Placental epithelial cell (primary cell): ENCODE results near the gene OR6C1. TPM values are rescaled to one million over a fixed set of nuclear protein-coding genes. Genes with fewer than 3 reads are reported as not detected.

Source experiments
- total RNA-seq: library from RNA; depleted of rRNA; stranded (reverse); fragments of >200 nt; gene quantifications from 2 replicates; pipeline ENCODE4 v1.2.3, GENCODE V29; 2012

The OR6C1 gene
- total RNA-seq = not detected in 2 replicates

DNA sequence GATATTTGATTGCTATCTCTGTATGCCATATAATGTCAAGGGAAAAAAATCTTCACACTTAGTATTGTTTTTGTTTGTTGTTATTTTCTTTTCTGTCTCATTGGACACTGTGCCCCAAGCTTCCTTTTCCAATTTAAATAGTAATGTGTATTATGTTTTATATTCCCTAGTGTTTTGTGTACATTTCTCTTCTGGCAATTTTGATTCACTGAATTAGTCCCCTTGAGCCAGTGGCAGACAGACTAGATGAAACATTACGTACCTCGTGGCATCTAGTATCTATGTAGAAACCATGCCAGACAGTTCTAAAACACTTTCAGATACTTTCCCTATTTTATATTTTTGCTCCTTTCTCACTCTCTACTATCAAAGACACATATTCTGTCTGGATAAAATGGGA, at the start of gene OR6C1:
Gene OR6C1 (plus strand): TSS at position 301 of the 400 bp plus-strand sequence. CDS start 6,257 bp downstream, outside the sequence.

DNA sequence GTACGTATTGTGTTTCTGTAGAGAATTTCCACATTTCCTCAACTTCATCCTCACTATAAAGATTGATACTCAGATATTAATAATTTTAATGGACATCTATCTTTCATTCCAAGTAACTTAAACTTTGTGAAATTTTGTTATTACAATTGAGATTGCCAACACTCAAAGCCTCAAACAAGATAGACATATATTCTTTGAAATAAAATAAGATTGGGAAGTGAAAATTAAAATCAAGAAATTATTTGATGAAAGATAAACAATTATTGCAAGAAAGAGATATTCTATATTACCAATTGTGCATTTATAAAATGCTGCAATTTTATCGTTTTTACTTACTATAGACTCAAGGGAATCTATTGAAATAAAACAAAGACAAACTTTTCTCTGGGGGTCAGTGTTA, 17.7 kb upstream of the OR6C1 start, which contains the start of gene OR6C6:
Gene OR6C6 (minus strand): TSS at position 101 of the 400 bp plus-strand sequence. CDS start 1,337 bp downstream, outside the sequence.

DNA sequence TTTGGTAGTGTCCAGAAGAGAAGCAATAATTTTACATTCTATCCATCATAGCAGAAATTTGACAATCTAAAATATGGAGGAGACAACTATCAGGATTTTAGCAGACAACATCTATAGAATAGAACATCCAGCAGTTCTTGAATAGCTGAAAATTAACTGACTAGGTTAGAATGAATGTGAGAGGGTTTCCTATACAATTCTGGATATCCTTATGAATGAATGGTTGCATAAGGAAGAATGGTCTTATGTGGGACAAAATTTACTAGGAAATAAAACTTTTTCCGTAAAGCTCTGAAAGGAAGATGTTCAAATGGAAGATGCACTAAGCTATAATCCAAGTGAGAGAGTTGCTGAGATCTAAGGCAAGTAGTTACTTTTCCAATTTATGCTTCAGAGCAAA, 16.3 kb downstream of the OR6C1 start, which contains the start of gene OR6C3:
Gene OR6C3 (plus strand): TSS at position 301 of the 400 bp plus-strand sequence. CDS start 955 bp downstream, outside the sequence.

DNA sequence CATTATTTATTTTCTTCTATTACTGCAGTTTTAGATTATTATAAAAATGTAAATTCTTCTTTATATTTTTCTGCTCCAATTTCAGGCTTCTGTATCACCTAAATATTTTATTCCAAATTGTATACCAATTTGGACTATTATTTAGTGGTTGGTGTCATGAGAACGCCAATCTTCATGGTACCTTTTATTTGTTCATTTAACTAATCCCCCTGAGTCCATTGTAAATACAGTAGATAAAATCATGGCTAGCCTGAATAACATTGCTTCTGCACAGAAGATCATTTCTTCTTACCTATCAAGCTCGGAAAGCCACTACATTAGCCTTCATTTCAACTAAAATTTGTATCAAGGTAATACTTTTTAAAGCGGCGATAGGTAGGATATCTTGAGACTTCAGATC, 48.5 kb downstream of the OR6C1 start, which contains the start of gene OR6C75:
Gene OR6C75 (plus strand): TSS at position 301 of the 400 bp plus-strand sequence. CDS start 2,136 bp downstream, outside the sequence.

Other genes with a start within 250 kb of the OR6C1 start
- gene OR9K2, start 187.9 kb upstream of the OR6C1 start, total RNA-seq = not detected in 2 replicates
- not detected in 2 replicates for gene OR10A7, start 93.3 kb upstream of the OR6C1 start, total RNA-seq
- gene OR6C74, start 69.7 kb upstream of the OR6C1 start, total RNA-seq = not detected in 2 replicates
- gene OR6C6, start 17.8 kb upstream of the OR6C1 start, total RNA-seq = not detected in 2 replicates
- gene OR6C3, start 16.4 kb downstream of the OR6C1 start, total RNA-seq = not detected in 2 replicates
- not detected in 2 replicates for gene OR6C75, start 48.6 kb downstream of the OR6C1 start, total RNA-seq
- not detected in 2 replicates for gene OR6C65, start 86.2 kb downstream of the OR6C1 start, total RNA-seq
- not detected in 2 replicates for gene OR6C76, start 111.9 kb downstream of the OR6C1 start, total RNA-seq
- gene OR6C2, start 129.7 kb downstream of the OR6C1 start, total RNA-seq = not detected in 2 replicates
- gene OR6C70, start 155.8 kb downstream of the OR6C1 start, total RNA-seq = not detected in 2 replicates
- not detected in 2 replicates for gene OR6C68, start 178.0 kb downstream of the OR6C1 start, total RNA-seq
- gene OR6C4, start 235.3 kb downstream of the OR6C1 start, total RNA-seq = not detected in 2 replicates